Transverse colon (tissue), 3 donors: ENCODE measurements around the gene CLIC5.

Experiments
- POLR2A ChIP-seq: fragments of 450-650 bp; IDR thresholded peaks from one replicate; pipeline ENCODE4 v1.6.1; 2016; ENCODE audit warnings: antibody characterized with exemption, mild to moderate bottlenecking, moderate library complexity
- TF ChIP-seq, protein P1 (sequence below), 5 experiments: fragments of 200-600 bp in 3 of 5; fragments of 450-650 bp in 2 of 5; sonication (generic) in 3 of 5; IDR thresholded peaks; 1 replicate in 2 of 5; 2 replicates in 3 of 5; pipeline ENCODE4 v1.5.1; 2016 to 2017; ENCODE audit warnings: antibody characterized with exemption in 5 of 5, inconsistent platforms in 3 of 5, mild to moderate bottlenecking in 2 of 5, moderate library complexity in 1 of 5

DNA sequence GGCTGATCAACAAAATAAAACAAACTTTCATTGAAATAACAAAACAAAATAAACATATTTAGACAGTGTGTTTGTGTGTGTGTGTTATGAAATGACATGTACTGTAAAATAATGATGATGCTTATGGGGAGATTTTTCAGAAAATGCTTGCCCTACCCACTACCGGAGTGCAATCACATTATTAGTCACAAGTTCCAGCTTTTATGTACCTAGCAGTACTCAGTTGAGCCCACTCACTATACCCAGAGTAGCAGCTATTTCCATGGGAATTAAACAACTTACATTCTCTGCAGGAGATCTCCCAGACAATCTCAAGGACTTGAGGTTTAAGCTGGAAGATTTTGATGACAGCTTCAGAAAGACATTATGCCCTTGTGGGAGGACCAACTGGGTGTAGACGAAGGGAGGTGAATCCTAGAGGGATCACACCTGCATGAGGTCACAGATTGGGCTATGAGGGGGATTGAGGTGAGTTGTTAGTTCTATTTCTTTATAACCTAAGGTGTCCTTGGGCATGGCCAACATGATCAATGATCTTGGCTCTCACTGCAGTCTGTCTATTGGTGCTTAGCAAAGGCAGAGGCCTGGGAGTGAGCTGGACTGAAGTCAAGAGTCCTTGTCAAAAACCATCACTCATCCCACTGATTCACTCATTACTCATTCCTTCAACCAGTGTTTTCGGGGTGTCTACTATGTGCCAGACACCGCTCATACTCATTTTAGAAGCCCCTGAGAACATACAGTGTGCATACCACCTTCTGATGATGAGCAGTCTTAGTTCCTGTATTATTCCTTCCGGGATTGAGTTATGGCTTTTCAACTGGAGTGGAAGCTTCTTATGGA lies 6.7 kb upstream of the CLIC5 start:
- TF ChIP-seq, protein P1, sequence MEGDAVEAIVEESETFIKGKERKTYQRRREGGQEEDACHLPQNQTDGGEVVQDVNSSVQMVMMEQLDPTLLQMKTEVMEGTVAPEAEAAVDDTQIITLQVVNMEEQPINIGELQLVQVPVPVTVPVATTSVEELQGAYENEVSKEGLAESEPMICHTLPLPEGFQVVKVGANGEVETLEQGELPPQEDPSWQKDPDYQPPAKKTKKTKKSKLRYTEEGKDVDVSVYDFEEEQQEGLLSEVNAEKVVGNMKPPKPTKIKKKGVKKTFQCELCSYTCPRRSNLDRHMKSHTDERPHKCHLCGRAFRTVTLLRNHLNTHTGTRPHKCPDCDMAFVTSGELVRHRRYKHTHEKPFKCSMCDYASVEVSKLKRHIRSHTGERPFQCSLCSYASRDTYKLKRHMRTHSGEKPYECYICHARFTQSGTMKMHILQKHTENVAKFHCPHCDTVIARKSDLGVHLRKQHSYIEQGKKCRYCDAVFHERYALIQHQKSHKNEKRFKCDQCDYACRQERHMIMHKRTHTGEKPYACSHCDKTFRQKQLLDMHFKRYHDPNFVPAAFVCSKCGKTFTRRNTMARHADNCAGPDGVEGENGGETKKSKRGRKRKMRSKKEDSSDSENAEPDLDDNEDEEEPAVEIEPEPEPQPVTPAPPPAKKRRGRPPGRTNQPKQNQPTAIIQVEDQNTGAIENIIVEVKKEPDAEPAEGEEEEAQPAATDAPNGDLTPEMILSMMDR (IDR thresholded peaks at IDR 0.05) = no peak
- TF ChIP-seq POLR2A = no peak
